Activated CD8-positive, alpha-beta T cell treated with anti-CD3 and anti-CD28 coated beads, Interleukin-2, amount 10 ng/mL, durations not matched to agents 7 days and 5 days (primary cell): ENCODE measurements around the gene VMAC. TPM values are rescaled to one million over a fixed set of nuclear protein-coding genes. Genes with fewer than 3 reads are reported as not detected.
"Not testable (repeated sequence)": the region's sequence is repeated elsewhere in the genome, so short reads cannot be mapped to it uniquely, and the experiment has no call there.

ENCODE experiments used
- ATAC-seq: fragments of 150-1000 bp; cut with Tn5 transposase; one replicate; pipeline ENCODE4 v1.10.0; 2021; ENCODE audit warnings: moderate library complexity
- CTCF ChIA-PET: fragments of 350-600 bp; sonication (Branson Sonifier 250); formaldehyde crosslinking; loops from one replicate; lab custom pipeline; 2021; ENCODE audit warnings: antibody characterized with exemption; lab: Charles Lee
- POLR2A ChIA-PET: fragments of 350-600 bp; sonication (Branson Sonifier 250); formaldehyde crosslinking; loops from one replicate; lab custom pipeline; 2021; ENCODE audit warnings: antibody characterized with exemption; lab: Charles Lee
- DNase-seq: peaks from one replicate; pipeline ENCODE4 v3.0.0-alpha.2; 2020
- H3K27ac Mint-ChIP-seq: one replicate; pipeline ENCODE4 v1.8.0; 2021; ENCODE audit warnings: mild to moderate bottlenecking, mixed read lengths
- H3K27me3 Mint-ChIP-seq: one replicate; pipeline ENCODE4 v1.8.0; 2021; ENCODE audit warnings: low read depth, mixed read lengths
- H3K36me3 Mint-ChIP-seq: one replicate; pipeline ENCODE4 v1.8.0; 2021; ENCODE audit warnings: low read depth, mixed read lengths
- H3K4me1 Mint-ChIP-seq: one replicate; pipeline ENCODE4 v1.8.0; 2021; ENCODE audit warnings: low read depth, mixed read lengths
- H3K4me3 Mint-ChIP-seq: one replicate; pipeline ENCODE4 v1.8.0; 2021; ENCODE audit warnings: mild to moderate bottlenecking, mixed read lengths
- H3K9me3 Mint-ChIP-seq: one replicate; pipeline ENCODE4 v1.8.0; 2022; ENCODE audit warnings: mixed read lengths; ENCODE audit not compliant: insufficient read depth
- total RNA-seq, 2 experiments: library from RNA; stranded (reverse); gene quantifications; one replicate each; pipeline ENCODE4 v1.2.3, GENCODE V29; 2021

Gene VMAC
- total RNA-seq, 2 experiments from 2014 or later: 6.2 to 6.8 TPM

- H3K27me3 Mint-ChIP-seq, H3K9me3 Mint-ChIP-seq, H3K4me3 Mint-ChIP-seq, H3K36me3 Mint-ChIP-seq, CTCF ChIA-PET, H3K4me1 Mint-ChIP-seq, ATAC-seq, DNase-seq, H3K27ac Mint-ChIP-seq: not testable (repeated sequence)
- POLR2A ChIA-PET: interaction anchor here (0.6 kb wide), 1 partner anchor 898 kb away, joined by 4 read pairs; no protein-coding TSS in a partner anchor
Measured at GRCh38 chr19:5874496-5874895, 30.2 kb upstream of the VMAC start.

- ChIA-PET POLR2A (no interaction called here), CTCF (no interaction called here)
- H3K36me3 Mint-ChIP-seq: no peaks in the 10 kb centered on the region
- ATAC-seq: no peak
- no peak overlapping the region for H3K4me3 Mint-ChIP-seq
- no peak for DNase-seq
- peaks cover 3% of the 10 kb centered on the region for H3K4me1 Mint-ChIP-seq
- H3K27ac Mint-ChIP-seq: no peak overlapping the region
- H3K9me3 Mint-ChIP-seq: no peaks in the 10 kb centered on the region
- peaks cover 3% of the 10 kb centered on the region for H3K27me3 Mint-ChIP-seq
Measured at GRCh38 chr19:5877427-5877826, 27.2 kb upstream of the VMAC start.

GRCh38 chr19:5877882-5878281, 26.8 kb upstream of the VMAC start:
- no peak for ATAC-seq
- Mint-ChIP-seq H3K27me3 (peaks cover 5% of the 10 kb centered on the region), H3K4me1 (peaks cover 3% of the 10 kb centered on the region), H3K36me3 (no peaks in the 10 kb centered on the region), H3K4me3 (no peak overlapping the region), H3K27ac (no peak overlapping the region), H3K9me3 (no peaks in the 10 kb centered on the region)
- ChIA-PET POLR2A (no interaction called here), CTCF (no interaction called here)
- no peak for DNase-seq

GRCh38 chr19:5880196-5880595, 24.5 kb upstream of the VMAC start:
- Mint-ChIP-seq H3K4me3 (no peak overlapping the region), H3K4me1 (peaks cover 1% of the 10 kb centered on the region), H3K27me3 (peaks cover 5% of the 10 kb centered on the region), H3K27ac (no peak overlapping the region), H3K9me3 (no peaks in the 10 kb centered on the region), H3K36me3 (no peaks in the 10 kb centered on the region)
- ChIA-PET CTCF (no interaction called here), POLR2A (no interaction called here)
- ATAC-seq (no peak), DNase-seq (no peak)

GRCh38 chr19:5880604-5881078, 24.0 kb upstream of the VMAC start:
- Mint-ChIP-seq H3K9me3 (no peaks in the 10 kb centered on the region), H3K27me3 (peaks cover 5% of the 10 kb centered on the region), H3K4me1 (no peaks in the 10 kb centered on the region), H3K4me3 (no peak overlapping the region), H3K36me3 (no peaks in the 10 kb centered on the region), H3K27ac (no peak overlapping the region)
- ATAC-seq (no peak), DNase-seq (no peak)
- ChIA-PET CTCF (no interaction called here), POLR2A (no interaction called here)

- no peaks in the 10 kb centered on the region for H3K36me3 Mint-ChIP-seq
- DNase-seq: no peak
- ATAC-seq: no peak
- CTCF ChIA-PET: no interaction called here
- no peaks in the 10 kb centered on the region for H3K9me3 Mint-ChIP-seq
- peaks cover 5% of the 10 kb centered on the region for H3K27me3 Mint-ChIP-seq
- H3K4me1 Mint-ChIP-seq: no peaks in the 10 kb centered on the region
- POLR2A ChIA-PET: no interaction called here
- no peak overlapping the region for H3K4me3 Mint-ChIP-seq
- no peak overlapping the region for H3K27ac Mint-ChIP-seq
Measured at GRCh38 chr19:5881543-5882299, 23.0 kb upstream of the VMAC start.

- H3K4me1 Mint-ChIP-seq: no peaks in the 10 kb centered on the region
- peaks cover 5% of the 10 kb centered on the region for H3K27me3 Mint-ChIP-seq
- H3K36me3 Mint-ChIP-seq: no peaks in the 10 kb centered on the region
- no peak overlapping the region for H3K4me3 Mint-ChIP-seq
- ATAC-seq (no peak), DNase-seq (no peak)
- H3K9me3 Mint-ChIP-seq: no peaks in the 10 kb centered on the region
- CTCF ChIA-PET: no interaction called here
- POLR2A ChIA-PET: no interaction called here
- H3K27ac Mint-ChIP-seq: no peak overlapping the region
Measured at GRCh38 chr19:5882421-5882968, 22.2 kb upstream of the VMAC start.

GRCh38 chr19:5883157-5883873, 21.4 kb upstream of the VMAC start:
- DNase-seq, H3K9me3 Mint-ChIP-seq, H3K27ac Mint-ChIP-seq, H3K36me3 Mint-ChIP-seq, ATAC-seq, H3K27me3 Mint-ChIP-seq, H3K4me3 Mint-ChIP-seq, H3K4me1 Mint-ChIP-seq: not testable (repeated sequence)
- POLR2A ChIA-PET: interaction anchor here (1.0 to 1.4 kb wide), 2 partner anchors 55 to 79 kb away, joined by 3 to 8 read pairs; no protein-coding TSS in a partner anchor
- CTCF ChIA-PET: interaction anchor here (1.0 kb wide), 1 partner anchor 79 kb away, joined by 3 read pairs; no protein-coding TSS in a partner anchor

- H3K36me3 Mint-ChIP-seq: not testable (repeated sequence)
Measured at GRCh38 chr19:5884065-5884811, 20.4 kb upstream of the VMAC start.

GRCh38 chr19:5889288-5889971, 15.2 kb upstream of the VMAC start:
- H3K4me1 Mint-ChIP-seq: no peaks in the 10 kb centered on the region
- ATAC-seq (no peak), DNase-seq (no peak)
- POLR2A ChIA-PET: no interaction called here
- no peak overlapping the region for H3K27ac Mint-ChIP-seq
- no peak overlapping the region for H3K4me3 Mint-ChIP-seq
- CTCF ChIA-PET: interaction anchor here (1.7 kb wide), 1 partner anchor 85 kb away, joined by 15 read pairs; no protein-coding TSS in a partner anchor
- H3K36me3 Mint-ChIP-seq: no peaks in the 10 kb centered on the region
- H3K27me3 Mint-ChIP-seq: no peaks in the 10 kb centered on the region
- H3K9me3 Mint-ChIP-seq: no peaks in the 10 kb centered on the region

More at GRCh38 chr19:5884065-5884811, 20.4 kb upstream of the VMAC start:
- H3K4me1 Mint-ChIP-seq, H3K27ac Mint-ChIP-seq, H3K9me3 Mint-ChIP-seq, H3K27me3 Mint-ChIP-seq, H3K4me3 Mint-ChIP-seq, DNase-seq, ATAC-seq: not testable (repeated sequence)
- ChIA-PET CTCF (interaction anchor here (1.0 kb wide), 1 partner anchor 80 kb away, joined by 3 read pairs; no protein-coding TSS in a partner anchor), POLR2A (interaction anchor here (1.0 to 1.4 kb wide), 2 partner anchors 55 to 80 kb away, joined by 3 to 8 read pairs; no protein-coding TSS in a partner anchor)

- POLR2A ChIA-PET: no interaction called here
- CTCF ChIA-PET: interaction anchor here (1.7 kb wide), 1 partner anchor 86 kb away, joined by 15 read pairs; no protein-coding TSS in a partner anchor
- H3K9me3 Mint-ChIP-seq: no peaks in the 10 kb centered on the region
- no peak overlapping the region for H3K27ac Mint-ChIP-seq
- H3K4me3 Mint-ChIP-seq: no peak overlapping the region
- no peaks in the 10 kb centered on the region for H3K4me1 Mint-ChIP-seq
- no peaks in the 10 kb centered on the region for H3K27me3 Mint-ChIP-seq
- no peaks in the 10 kb centered on the region for H3K36me3 Mint-ChIP-seq
- DNase-seq (no peak), ATAC-seq (no peak)
Measured at GRCh38 chr19:5890099-5890498, 14.6 kb upstream of the VMAC start.
